Embryonic facial prominence (tissue), 1 donor: ENCODE data around the gene APOL3.
"Not testable (repeated sequence)": the region's sequence is repeated elsewhere in the genome, so short reads cannot be mapped to it uniquely, and the experiment has no call there.

Source experiments
- DNase-seq: peaks from one replicate; pipeline ENCODE4 v3.0.0-alpha.2; 2016; ENCODE audit errors: extremely low spot score

APOL3 gene

DNA sequence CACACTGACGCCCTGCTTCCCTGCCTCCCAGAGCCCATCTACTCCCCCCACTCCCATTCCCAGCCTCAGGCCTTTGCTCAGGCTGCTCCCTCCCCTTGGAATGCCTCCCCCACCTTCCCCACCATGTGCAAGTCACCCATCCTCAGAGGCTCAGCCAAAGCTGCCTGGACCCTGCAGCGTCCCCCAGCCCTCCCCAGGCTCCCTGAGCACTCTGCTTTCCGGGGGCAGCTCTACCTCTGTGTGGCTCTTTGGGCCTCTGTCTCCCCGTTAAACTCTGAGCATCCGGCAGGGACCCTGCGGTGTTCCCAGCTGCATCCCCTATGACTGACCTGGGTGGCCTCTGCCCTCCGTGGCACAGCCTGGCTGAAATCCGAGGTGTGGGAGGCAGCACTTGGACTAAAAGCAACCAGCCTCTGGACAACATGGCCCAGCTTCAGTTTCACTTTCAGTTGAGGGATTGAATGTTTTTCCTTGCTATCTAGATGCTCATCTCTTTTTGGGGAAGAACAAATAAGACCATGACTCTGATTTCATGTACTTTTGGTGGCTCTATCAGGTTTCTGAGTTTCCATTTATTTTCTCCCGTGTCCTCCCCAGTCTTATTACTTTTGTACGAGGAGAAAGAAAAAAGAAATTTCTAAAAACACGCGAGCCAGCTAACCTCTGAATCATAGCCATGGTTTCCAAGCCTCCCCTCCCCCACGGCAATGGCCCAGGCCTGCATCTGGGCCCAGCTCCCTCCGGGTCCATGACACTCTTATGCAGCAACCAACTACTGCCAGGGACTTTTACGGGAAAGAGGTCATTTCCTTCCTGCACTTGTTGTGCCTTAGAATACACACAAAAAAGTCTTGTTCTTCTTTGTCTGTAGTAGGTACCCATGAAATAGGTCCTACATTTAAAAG, 3.8 kb downstream of the APOL3 start:
- no peak for DNase-seq

DNA sequence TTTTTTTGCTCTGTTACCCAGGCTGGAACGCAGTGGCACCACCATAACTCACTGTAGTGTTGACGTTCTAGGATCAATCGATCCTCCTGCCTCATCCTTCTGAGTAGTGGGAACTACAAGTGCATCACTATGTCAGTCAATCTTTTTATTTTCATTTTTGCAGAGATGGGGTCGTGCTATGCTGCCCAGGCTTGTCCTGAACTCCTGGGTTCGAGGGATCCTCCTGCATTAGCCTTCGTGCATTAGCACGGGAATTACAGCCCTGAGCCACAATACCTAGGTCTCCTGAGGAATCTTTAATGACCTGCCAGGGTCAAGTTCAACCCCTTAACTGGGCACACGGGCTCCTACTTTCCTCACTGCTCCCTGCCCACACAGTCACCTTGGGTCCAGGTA, 4.4 kb downstream of the APOL3 start:
- no peak for DNase-seq

DNA sequence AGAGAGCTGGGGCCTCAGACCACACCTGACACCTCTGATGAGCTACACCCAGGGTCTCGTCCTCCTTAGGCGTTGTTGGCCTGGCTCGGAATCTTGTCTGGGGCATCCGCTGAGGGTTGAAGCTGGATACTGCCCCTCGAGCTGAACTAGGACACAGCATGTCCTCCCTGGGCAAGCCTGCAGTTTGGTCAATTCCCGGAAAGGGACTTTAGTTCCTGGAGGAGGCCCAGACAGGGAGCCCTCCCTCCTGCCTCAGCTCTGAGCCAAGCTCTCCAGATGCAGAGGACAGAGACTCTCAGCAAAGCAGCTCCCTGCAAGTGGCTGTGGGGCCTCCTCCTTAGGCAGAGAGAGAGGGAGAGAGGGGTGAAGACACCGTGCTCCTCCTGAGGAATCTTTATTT, 4.9 kb downstream of the APOL3 start:
- no peak for DNase-seq

DNA sequence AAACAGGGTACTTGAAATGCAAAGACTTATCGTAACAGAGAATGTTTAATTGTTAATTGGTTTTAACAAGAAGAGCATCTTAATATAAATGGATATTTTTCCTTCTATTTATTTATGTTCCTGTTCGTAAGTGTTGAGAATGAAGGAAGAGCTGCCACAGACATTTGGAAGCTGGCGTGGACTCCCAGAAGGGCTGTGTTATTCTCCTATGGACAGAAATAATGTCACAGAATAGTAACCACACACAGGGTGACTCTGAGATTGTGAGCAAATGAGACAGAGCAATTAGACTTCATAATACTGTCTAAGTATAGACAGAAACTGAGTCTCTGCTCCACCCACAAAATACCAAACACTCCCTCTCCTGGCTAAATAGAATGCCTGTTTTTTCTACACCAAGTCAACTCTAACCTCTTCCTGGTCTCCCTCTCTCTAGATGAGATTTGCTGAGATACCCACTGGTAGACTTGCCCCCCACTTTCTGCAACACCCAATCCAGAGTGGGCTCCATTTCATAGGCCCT, 6.1 kb downstream of the APOL3 start:
- no peak for DNase-seq

DNA sequence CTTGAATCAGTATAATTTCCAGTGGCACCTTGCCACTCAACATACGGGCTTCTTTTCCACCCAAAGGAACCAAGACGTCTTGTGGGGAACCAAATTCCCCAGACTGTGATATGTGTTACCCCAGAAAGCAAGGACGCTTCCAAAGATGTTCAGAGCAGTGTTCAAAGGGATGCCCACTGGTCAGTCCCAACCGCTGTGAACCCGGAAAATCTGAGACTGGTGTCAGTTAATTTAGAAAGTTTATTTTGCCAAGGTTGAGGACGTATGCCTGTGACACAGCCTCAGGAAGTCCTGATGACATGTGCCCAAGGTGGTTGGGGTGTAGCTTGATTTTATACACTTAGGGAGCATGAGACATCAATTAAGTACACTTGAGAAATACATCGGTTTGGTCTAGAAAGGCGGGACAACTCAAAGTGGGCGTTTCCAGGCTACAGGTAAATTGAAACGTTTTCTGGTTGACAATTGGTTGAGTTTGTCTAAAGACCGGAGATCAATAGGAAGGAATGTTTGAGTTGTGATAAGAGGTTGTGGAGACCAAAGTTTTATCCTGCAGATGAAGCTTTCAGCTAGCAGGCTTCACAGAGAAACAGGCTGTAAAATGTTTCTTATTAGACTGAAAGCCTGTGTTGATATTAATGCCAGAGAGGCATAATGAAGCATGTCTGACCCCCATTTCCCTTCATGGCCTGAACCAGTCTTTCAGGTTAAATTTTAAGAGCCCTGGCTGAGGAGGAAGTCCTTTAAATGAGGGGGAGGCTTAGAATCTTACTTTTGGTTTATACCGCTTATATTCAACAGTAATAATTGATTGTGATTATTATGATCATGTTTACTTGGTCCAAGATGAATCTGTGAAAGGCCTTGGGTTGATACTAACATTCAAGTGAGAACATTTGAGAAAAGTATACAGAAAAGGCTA, 6.8 kb downstream of the APOL3 start:
- no peak for DNase-seq

DNA sequence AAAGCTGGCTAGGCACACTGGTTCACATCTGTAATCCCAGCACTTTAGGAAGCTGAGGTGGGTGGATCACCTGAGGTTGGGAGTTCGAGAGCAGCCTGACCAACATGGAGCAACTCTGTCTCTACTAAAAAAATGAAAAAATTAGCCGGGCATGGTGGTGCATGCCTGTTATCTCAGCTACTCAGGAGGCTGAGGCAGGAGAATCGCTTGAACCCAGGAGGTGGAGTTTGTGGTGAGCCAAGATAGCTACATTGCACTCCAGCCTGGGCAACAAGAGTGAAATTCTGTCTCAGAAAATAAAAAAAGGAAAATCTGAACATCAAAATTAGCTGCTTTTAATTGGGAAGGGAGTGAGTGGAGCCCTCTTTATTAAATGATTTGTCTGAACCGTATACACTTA, 7.7 kb downstream of the APOL3 start:
- not testable (repeated sequence) for DNase-seq

DNA sequence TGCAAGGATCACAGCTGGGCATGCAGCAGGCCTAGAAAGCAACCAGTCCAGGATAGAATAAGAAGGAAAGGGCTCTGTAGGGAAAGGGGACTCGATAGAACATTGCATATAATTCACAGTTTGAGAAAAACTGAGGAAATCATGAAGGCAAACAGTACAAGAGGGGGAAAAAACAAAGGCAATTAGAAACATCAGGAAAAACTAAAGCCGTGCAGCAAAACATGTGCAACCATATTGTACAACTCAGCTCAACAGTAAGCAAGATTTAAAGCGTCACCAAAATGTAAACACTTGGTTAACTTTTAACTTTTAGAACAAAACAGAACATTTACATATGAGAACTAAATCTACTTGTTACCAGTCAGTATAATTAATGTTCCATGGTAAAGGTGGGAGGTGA, 8.5 kb downstream of the APOL3 start:
- DNase-seq = no peak

DNA sequence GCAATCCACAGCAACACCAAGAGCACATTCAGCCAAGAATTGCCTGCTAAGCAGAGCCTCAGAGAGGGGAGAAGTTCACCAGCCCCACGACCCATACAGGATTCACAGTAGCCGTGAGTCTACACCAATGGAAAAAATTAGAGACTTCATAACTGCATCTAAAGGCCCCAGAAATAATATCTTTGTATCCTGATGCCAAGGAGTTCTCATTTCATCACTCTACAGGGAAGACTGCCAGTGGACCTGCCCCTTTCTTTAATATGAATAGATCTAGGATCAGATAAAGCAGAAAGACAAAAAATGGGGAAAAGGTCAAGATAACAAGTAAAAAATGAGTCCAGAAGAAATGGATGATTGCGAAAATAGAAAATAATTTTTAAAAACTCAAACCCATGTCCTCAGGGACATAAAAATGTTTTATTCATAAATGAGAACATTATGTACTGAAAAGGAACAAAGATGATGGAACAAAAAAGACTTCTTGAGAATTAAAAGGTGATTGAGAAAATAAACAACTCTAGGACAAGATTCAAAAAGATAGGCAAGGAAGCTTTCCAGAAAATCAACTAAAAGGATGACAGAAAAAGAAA, 9.5 kb downstream of the APOL3 start:
- DNase-seq = no peak

DNA sequence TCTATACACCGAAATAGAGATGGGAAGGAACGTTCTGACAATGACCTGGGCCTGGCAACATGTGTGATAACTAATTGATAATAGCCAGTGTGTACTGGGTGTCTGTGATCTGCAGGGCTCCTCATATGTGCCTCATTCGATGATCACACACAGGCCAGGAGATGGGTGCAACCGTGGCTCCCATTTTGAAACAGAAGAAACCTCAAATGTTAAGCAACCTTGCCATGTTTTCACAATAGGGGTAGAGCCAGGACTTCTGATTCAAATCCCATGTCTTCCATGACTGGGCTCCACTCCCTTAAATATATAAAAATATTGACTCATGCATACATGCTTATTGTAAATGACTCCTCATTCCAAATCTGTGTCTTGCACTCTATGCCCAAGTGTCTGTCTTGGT, 11.1 kb downstream of the APOL3 start:
- no peak for DNase-seq

DNA sequence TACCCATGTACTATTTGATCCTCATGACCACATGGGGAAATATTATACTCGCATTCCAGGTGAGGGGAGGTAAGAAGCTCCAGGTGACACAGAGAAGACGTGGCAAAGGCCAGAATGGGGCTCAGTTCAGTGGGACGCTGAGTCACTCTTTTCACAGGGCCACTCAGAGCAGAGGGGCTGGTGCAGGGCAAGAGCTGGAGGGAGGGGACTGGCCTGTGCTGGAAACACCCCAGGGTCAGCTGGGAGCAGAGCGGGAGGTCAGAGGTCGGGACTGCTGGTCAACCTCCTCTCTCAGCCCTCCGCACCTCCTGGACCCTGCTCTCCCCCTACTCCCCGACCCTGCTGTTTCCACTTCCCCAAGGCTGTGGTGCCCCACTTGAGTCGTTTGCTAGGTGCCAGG, 12.1 kb downstream of the APOL3 start:
- no peak for DNase-seq

DNA sequence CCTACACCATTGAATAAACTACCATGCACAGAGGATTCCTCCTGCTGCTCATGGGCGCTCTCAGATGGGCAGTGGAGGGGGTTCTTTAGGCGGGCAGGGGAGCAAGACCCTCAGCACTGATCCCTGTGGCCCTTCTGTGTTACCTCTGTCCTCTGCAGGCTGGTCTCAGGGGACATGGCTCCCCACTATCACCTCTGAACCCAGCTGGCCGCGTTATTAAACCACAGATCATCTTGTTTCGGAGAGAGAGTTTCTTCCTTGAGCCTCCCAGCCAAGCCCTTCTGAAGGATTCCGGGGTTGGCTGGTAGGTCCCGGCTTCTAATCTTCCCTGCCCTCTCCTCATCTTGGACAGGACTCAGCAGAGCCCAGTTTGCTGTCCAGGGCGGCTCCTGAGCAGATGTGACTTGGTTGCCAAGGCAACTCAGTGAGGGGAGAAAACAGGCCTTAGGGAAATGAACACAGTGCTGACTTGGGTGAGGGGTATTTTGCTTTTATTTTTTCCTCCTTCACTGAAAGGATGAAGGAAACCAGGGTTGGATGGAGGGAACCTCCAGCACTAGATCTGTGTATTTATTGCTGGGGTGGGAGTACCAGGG, 13.3 kb downstream of the APOL3 start:
- DNase-seq = no peak

DNA sequence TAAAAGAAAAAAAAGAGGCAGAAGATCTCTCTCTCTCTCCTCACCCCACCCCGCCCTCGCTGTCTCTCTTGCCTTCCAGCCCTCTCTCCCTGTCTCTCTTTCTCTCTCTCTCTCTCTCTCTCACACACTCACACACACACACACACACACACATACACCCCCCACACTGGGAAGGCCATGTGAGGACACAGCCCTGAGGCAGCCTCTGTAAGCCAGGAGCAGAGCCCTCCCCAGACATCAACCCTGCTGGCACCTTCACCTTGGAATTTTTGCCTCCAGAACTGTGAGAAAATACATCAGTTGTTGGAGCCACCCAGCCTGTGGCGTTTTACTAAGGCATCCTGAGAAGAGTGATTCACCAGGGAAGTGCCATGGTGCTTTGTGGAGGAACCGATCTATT, 14.7 kb downstream of the APOL3 start:
- DNase-seq = no peak

DNA sequence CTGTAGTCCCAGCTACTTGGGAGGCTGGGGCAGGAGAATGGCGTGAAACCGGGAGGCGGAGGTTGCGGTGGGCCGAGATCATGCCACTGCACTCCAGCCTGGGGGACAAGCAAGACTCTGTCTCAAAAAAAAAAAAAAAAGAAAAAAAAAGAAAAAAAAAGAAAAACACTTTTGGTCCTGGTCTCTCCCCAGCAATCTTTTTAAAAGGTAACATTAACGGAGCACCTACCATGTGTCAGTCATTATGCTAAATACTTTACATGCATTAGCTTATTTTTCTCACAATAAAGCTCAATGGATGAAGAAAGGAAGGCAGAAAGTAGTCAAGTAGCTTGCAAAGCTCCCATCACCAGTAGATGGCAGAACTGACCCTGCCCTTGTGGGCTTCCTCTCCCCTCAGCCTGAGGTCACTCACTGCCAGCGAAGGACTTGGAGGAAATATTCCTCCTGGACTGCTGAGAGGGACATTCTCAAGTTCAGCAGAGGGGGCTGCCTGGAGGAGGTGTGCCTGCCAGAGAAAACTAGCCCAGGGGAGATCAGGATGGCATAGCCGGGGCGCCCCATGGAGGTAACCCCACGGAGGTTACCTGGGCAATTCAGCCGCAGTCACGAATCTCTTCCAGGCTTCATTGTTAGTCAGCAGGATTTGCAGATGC, 15.5 kb downstream of the APOL3 start:
- DNase-seq = no peak

DNA sequence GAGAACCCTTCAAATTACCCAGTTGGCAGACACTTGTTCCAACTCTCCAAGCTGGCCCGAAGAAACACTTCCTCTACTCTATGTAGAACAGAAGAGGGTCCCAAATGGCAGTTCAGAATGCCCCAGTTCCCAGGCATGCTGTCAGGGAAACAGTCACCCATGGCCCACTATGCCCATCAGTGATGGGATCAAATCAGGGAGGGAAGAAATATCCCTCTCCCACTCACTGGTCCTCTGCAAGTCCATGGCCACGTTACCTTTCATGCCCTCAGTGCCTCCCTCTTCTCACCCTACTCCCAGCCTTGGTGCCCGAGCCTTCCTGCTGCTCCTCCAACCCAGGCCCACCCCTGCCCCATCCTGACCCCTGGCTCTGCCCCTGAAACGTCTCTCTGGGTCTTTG, 16.6 kb downstream of the APOL3 start:
- no peak for DNase-seq

DNA sequence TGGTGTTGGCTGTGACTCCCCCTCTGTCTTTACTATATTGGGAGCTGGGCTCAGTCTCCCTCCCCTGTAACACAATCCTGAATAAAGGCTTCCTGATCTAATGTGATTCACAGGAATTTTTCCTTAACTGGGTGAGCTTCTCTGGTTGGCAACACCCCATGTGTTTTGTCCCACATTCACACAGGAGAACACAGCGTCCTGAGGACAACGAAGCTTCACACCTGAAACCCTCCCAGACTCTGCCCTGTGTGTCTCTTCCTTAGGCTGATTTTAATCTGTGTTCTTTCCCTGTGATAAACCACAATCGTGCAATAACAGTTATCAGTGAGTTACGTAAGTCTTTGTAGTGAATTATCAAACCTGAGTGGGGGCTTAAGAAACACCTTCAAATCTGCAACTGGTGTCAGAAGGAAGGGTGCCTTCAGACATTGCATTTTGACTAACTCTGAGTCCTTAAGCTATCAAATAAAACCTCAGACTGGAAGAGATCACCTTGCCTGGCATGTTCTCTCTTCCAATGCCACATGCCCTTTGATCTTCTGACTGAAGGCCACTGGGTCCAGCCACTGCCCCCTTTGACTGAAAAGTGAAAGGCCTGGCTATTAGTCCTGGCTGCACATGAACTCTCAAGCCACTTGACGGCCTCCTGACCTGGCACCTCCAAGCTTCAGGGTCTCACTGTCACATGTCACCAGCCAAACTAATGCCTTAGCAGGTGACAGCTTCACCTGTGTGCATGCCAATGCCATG, 17.3 kb downstream of the APOL3 start:
- DNase-seq = no peak

DNA sequence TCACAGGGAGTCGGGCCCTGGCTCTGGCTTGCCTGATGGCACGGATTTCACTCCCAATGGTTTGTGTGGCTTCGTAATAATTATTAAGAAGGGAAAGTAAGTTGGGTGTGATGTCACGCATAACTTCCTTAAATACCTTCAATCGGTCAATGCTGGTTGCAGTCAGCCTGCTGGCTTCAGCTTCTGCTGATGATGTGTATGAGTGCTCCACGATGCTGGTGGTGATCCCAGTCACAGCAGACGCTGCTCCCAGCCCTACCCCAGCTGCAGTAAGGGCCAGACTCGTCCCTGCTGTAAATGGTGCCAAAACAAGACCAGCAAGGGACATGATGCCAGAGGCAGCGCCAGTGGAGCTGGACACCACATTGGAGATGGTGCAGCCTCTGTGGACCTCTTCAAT, 19.1 kb downstream of the APOL3 start:
- no peak for DNase-seq

DNA sequence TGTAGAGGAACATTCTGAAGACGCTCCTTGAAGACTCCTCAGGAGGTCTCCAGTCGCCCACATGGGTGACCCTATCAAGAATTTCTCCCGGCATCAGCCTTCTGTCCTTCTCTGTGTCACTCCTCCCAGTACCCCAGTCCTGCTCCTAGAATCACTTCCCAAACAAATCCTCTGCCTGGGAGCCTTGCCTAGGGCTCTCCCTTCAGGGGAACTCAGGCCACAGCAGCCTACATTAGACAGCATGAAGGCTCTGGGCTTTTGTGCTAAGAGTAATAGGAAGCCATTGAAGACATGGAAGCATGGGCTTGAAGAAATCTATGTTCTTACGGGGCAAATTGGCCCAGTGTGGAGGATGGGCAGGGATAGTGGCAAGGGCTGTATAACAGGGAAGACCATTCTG, 21.8 kb downstream of the APOL3 start:
- DNase-seq = not testable (repeated sequence)

DNA sequence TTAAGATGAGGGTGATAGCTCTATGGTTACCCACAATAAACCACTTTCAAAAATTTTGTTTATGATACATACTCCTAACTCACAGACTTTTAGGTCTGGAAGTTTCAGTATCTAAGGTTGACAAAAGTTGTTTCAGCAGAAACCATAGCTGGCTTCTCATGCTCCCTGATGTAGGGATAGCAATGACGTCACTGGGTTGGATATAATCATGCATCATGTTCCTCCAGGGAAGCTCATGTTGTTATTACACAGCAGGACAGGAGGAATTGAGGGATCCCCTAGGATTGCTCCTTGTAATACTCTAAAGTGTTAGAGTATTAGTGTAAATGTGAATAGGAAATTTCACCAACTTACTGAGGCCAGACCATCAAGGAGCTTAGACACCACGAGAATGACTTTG, 23.6 kb downstream of the APOL3 start:
- DNase-seq = no peak

DNA sequence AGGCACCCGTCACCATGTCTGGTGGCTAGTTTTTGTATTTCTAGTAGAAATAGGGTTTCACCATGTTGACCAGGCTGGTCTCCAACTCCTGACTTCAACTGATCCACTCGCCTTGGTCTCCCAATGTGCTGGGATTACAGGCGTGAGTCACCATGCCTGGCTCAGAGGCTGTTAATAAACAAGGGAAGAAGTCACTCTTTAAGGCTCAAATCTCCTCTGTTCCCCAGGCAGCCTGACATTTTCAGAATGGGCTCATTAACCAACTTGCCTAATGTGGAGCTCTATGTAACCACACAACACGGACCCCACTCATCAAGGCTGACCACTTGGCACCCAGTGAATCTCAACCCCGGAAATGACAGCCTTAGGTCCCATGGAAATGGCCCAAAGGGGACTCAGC, 24.1 kb downstream of the APOL3 start:
- DNase-seq = no peak

DNA sequence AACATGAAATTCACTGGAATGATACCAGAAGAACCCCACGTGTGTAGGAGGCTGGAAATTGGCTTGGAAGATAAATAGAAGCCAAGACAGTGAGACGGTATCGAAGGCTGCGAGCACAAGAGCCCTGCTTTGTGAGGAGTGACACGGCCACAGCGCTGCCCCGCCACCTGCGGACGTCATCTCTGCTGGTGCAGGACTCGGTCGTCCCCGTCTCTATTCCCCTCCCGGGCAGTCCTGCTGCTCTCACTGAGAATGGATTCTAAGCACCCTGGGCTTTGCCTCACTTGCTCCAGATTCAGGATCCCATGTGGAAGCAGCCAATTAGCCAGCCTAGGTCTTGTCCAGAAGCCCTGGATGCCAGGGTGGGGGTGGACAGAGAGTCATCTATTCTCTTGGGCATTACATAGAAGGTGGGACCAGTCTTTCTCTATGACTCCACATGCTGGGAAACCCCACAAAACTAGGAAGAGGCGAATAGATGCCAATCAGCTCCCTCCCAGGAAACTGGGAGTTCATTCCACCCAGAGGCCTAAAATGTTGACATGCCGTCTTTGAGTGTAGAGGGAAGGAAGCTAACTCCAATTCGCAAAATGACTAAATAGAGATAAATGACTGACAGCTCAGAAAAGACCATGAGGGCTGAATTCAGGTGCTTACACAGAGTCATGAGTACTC, 25.1 kb downstream of the APOL3 start:
- no peak for DNase-seq
